Erythroblast (primary cell): ENCODE results near the gene NMT1.

Experiments used
- GATA1 ChIP-seq: IDR thresholded peaks from 2 replicates; pipeline ENCODE4 v1.6.1; 2011; ENCODE audit warnings: low read depth, mild to moderate bottlenecking, control low read depth, low read length, moderate library complexity
- POLR2A ChIP-seq: IDR thresholded peaks from 2 replicates; pipeline ENCODE4 v1.6.1; 2011; ENCODE audit warnings: mild to moderate bottlenecking, low read length

GRCh38 chr17:45048795-45049563 lies 12.1 kb upstream of the NMT1 start:
- TF ChIP-seq POLR2A (no peak), GATA1 (no peak)
